ENCODE measurements around the gene FAM72B.
"Not testable (repeated sequence)": the region's sequence is repeated elsewhere in the genome, so short reads cannot be mapped to it uniquely, and the experiment has no call there.

DNA sequence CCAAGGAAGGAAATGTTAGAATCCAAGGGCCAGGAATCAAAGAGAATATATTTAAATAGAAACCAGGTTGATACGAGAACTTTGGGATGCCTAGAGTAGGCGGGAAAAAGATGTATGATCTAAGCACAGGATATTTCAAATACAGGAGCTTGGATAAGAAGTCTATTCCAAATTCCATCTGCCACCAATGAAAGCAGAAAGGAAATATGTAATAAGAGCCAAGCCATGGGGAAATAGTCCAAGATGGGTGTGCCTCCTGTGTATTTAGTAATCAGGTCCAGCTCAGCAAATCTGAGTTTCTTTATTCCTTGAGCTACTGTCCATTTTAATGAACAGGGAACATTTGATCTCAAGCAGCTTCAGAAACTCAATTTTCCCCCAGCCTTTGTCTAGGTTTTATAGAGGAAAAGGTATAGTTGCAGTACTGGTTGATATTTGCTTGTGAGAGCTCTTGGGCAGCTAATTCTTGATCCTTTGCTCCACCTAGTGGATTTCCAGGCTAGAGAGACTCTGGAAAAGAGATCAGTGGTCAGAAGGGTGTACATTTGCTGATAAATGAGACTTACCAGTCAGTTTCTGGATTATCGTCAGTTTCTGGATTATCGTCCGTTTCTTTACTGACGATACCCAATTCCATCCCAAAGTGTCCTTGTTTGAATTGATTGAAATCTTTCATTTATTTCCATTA is 28.3 kb downstream of the FAM72B start:
- not testable (repeated sequence) for TF ChIP-seq EZH2 (IDR thresholded peaks at IDR 0.05; ENCODE audit: low read depth, unreplicated experiment); EZH2phosphoT487 (IDR thresholded peaks at IDR 0.05; ENCODE audit: unreplicated experiment)
- TF ChIP-seq, protein P1, sequence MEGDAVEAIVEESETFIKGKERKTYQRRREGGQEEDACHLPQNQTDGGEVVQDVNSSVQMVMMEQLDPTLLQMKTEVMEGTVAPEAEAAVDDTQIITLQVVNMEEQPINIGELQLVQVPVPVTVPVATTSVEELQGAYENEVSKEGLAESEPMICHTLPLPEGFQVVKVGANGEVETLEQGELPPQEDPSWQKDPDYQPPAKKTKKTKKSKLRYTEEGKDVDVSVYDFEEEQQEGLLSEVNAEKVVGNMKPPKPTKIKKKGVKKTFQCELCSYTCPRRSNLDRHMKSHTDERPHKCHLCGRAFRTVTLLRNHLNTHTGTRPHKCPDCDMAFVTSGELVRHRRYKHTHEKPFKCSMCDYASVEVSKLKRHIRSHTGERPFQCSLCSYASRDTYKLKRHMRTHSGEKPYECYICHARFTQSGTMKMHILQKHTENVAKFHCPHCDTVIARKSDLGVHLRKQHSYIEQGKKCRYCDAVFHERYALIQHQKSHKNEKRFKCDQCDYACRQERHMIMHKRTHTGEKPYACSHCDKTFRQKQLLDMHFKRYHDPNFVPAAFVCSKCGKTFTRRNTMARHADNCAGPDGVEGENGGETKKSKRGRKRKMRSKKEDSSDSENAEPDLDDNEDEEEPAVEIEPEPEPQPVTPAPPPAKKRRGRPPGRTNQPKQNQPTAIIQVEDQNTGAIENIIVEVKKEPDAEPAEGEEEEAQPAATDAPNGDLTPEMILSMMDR (conservative IDR thresholded peaks at IDR 0.05; ENCODE audit: low read depth in 2 of 2), result peak in 1 of 2 experiments; percentile 35; a peak in 2 of 4 replicates
- TF ChIP-seq, protein P2, sequence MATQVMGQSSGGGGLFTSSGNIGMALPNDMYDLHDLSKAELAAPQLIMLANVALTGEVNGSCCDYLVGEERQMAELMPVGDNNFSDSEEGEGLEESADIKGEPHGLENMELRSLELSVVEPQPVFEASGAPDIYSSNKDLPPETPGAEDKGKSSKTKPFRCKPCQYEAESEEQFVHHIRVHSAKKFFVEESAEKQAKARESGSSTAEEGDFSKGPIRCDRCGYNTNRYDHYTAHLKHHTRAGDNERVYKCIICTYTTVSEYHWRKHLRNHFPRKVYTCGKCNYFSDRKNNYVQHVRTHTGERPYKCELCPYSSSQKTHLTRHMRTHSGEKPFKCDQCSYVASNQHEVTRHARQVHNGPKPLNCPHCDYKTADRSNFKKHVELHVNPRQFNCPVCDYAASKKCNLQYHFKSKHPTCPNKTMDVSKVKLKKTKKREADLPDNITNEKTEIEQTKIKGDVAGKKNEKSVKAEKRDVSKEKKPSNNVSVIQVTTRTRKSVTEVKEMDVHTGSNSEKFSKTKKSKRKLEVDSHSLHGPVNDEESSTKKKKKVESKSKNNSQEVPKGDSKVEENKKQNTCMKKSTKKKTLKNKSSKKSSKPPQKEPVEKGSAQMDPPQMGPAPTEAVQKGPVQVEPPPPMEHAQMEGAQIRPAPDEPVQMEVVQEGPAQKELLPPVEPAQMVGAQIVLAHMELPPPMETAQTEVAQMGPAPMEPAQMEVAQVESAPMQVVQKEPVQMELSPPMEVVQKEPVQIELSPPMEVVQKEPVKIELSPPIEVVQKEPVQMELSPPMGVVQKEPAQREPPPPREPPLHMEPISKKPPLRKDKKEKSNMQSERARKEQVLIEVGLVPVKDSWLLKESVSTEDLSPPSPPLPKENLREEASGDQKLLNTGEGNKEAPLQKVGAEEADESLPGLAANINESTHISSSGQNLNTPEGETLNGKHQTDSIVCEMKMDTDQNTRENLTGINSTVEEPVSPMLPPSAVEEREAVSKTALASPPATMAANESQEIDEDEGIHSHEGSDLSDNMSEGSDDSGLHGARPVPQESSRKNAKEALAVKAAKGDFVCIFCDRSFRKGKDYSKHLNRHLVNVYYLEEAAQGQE (IDR thresholded peaks at IDR 0.05; ENCODE audit: unreplicated experiment), result not testable (repeated sequence)

Data from GM23338 (cell line).